ENCODE measurements around the gene STK38. TPM values are rescaled to one million over a fixed set of nuclear protein-coding genes. Genes with fewer than 3 reads are reported as not detected.
A peak's percentile ranks its signal among the peaks of the same experiment; 100 is the strongest.

STK38 gene
- total and polyA plus RNA-seq, 2 of the 13 experiments (the other 11 are each of a cell fraction or from before 2014, with no cell fraction given) = 10.3 to 20.7 TPM

DNA sequence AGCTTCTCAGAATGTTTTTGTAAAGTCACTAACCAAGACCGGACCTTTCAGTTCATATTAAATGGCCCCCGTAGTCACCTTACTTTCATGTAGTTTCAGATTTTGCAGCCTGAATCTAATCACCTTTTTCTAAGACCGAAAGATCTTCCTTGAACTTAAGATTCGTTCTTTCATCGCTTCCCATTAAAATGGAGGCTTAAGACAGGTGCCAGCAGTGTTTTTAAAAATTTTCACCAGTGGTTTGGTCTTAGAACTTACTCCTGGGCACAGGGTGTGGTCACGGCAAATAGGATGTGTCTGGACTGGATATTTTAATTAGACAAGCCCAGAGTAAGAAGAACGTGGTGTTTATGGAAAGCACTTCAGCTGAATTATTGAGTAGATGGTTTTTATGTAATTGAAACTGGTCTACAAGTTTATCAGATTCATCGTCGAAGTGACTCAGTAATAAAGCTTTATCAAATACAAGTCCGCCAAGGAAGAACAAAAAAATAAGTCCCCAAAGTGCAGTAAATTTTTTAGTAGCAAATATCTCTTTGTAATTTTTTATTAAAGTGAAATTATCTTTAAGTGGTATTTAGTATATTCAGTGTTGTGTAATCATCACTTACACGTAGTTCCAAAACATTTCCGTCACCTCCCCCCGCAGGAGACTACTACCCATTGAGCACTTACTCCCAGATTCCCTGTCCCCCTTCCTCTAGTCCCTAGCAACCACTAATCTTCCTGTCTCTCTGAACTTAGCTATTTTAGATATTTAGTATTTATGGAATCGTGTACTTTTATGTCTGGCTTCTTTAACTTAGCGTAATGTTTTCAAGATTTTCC lies 47.8 kb upstream of the STK38 start (continued):
- TF ChIP-seq, protein P1, sequence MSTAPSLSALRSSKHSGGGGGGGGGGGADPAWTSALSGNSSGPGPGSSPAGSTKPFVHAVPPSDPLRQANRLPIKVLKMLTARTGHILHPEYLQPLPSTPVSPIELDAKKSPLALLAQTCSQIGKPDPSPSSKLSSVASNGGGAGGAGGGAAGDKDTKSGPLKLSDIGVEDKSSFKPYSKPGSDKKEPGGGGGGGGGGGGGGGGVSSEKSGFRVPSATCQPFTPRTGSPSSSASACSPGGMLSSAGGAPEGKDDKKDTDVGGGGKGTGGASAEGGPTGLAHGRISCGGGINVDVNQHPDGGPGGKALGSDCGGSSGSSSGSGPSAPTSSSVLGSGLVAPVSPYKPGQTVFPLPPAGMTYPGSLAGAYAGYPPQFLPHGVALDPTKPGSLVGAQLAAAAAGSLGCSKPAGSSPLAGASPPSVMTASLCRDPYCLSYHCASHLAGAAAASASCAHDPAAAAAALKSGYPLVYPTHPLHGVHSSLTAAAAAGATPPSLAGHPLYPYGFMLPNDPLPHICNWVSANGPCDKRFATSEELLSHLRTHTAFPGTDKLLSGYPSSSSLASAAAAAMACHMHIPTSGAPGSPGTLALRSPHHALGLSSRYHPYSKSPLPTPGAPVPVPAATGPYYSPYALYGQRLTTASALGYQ (CRISPR knock-in tag; IDR thresholded peaks at IDR 0.05) = no peak; the same call in 1 of the 2 replicates
- TF ChIP-seq ZNF256 (CRISPR knock-in tag; conservative IDR thresholded peaks at IDR 0.05) (no peak), SIX4 (CRISPR knock-in tag; IDR thresholded peaks at IDR 0.05) (no peak), ZNF432 (CRISPR knock-in tag; IDR thresholded peaks at IDR 0.05; ENCODE audit: borderline replicate concordance) (no peak), SAP130 (CRISPR knock-in tag; IDR thresholded peaks at IDR 0.05; ENCODE audit: low read depth) (peak; percentile 55; the same call in 1 of the 2 replicates), ZNF644 (CRISPR knock-in tag; IDR thresholded peaks at IDR 0.05; ENCODE audit: low read depth) (no peak), MTF2 (CRISPR knock-in tag; IDR thresholded peaks at IDR 0.05; ENCODE audit: borderline replicate concordance) (no peak), PLRG1 (conservative IDR thresholded peaks at IDR 0.05) (no peak), ZNF484 (CRISPR knock-in tag; IDR thresholded peaks at IDR 0.05; ENCODE audit: borderline replicate concordance, low read depth) (no peak), SSRP1 (CRISPR knock-in tag; IDR thresholded peaks at IDR 0.05) (peak; percentile 74), KDM3A (CRISPR knock-in tag; IDR thresholded peaks at IDR 0.05; ENCODE audit: low read depth) (no peak), ZNF773 (CRISPR knock-in tag; IDR thresholded peaks at IDR 0.05; ENCODE audit: borderline replicate concordance) (no peak), ZNF772 (CRISPR knock-in tag; IDR thresholded peaks at IDR 0.05) (no peak), ZNF558 (CRISPR knock-in tag; IDR thresholded peaks at IDR 0.05; ENCODE audit: borderline replicate concordance) (no peak), ZNF501 (CRISPR knock-in tag; IDR thresholded peaks at IDR 0.05) (no peak), WIZ (CRISPR knock-in tag; IDR thresholded peaks at IDR 0.05) (no peak), ZNF747 (CRISPR knock-in tag; IDR thresholded peaks at IDR 0.05; ENCODE audit: borderline replicate concordance) (no peak)
- TF ChIP-seq, protein P2, sequence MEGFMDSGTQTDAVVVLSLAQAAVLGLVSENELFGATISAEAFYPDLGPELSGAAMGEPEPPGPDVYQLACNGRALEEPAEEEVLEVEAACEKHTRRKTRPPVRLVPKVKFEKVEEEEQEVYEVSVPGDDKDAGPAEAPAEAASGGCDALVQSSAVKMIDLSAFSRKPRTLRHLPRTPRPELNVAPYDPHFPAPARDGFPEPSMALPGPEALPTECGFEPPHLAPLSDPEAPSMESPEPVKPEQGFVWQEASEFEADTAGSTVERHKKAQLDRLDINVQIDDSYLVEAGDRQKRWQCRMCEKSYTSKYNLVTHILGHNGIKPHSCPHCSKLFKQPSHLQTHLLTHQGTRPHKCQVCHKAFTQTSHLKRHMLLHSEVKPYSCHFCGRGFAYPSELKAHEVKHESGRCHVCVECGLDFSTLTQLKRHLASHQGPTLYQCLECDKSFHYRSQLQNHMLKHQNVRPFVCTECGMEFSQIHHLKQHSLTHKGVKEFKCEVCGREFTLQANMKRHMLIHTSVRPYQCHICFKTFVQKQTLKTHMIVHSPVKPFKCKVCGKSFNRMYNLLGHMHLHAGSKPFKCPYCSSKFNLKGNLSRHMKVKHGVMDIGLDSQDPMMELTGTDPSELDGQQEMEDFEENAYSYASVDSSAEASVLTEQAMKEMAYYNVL (CRISPR knock-in tag; IDR thresholded peaks at IDR 0.05; ENCODE audit: borderline replicate concordance) = no peak
- TF ChIP-seq, protein P3, sequence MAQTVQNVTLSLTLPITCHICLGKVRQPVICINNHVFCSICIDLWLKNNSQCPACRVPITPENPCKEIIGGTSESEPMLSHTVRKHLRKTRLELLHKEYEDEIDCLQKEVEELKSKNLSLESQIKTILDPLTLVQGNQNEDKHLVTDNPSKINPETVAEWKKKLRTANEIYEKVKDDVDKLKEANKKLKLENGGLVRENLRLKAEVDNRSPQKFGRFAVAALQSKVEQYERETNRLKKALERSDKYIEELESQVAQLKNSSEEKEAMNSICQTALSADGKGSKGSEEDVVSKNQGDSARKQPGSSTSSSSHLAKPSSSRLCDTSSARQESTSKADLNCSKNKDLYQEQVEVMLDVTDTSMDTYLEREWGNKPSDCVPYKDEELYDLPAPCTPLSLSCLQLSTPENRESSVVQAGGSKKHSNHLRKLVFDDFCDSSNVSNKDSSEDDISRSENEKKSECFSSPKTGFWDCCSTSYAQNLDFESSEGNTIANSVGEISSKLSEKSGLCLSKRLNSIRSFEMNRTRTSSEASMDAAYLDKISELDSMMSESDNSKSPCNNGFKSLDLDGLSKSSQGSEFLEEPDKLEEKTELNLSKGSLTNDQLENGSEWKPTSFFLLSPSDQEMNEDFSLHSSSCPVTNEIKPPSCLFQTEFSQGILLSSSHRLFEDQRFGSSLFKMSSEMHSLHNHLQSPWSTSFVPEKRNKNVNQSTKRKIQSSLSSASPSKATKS (CRISPR knock-in tag; IDR thresholded peaks at IDR 0.05) = peak; percentile 46; the same call in 1 of the 2 replicates
- TF ChIP-seq, protein P4, sequence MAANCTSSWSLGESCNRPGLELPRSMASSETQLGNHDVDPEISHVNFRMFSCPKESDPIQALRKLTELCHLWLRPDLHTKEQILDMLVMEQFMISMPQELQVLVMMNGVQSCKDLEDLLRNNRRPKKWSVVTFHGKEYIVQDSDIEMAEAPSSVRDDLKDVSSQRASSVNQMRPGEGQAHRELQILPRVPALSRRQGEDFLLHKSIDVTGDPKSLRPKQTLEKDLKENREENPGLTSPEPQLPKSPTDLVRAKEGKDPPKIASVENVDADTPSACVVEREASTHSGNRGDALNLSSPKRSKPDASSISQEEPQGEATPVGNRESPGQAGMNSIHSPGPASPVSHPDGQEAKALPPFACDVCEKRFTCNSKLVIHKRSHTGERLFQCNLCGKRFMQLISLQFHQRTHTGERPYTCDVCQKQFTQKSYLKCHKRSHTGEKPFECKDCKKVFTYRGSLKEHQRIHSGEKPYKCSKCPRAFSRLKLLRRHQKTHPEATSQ (CRISPR knock-in tag; IDR thresholded peaks at IDR 0.05; ENCODE audit: borderline replicate concordance) = no peak
- TF ChIP-seq, protein P5, sequence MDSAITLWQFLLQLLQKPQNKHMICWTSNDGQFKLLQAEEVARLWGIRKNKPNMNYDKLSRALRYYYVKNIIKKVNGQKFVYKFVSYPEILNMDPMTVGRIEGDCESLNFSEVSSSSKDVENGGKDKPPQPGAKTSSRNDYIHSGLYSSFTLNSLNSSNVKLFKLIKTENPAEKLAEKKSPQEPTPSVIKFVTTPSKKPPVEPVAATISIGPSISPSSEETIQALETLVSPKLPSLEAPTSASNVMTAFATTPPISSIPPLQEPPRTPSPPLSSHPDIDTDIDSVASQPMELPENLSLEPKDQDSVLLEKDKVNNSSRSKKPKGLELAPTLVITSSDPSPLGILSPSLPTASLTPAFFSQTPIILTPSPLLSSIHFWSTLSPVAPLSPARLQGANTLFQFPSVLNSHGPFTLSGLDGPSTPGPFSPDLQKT (CRISPR knock-in tag; IDR thresholded peaks at IDR 0.05; ENCODE audit: borderline replicate concordance) = no peak
